HepG2 (cell line): ENCODE results near the gene VAC14. TPM values are rescaled to one million over a fixed set of nuclear protein-coding genes. Genes with fewer than 3 reads are reported as not detected.
A peak's percentile ranks its signal among the peaks of the same experiment; 100 is the strongest.

Experiments
- ATF7-NPFF ChIP-seq: sonication (generic); formaldehyde crosslinking; IDR thresholded peaks from 2 replicates; pipeline ENCODE4 v1.8.1; 2023; ENCODE audit warnings: mild to moderate bottlenecking, low read depth, missing genetic modification reagents, moderate library complexity
- CBX2 ChIP-seq, 2 experiments: fragments of 200-600 bp in 1 of 2; sonication (generic); formaldehyde crosslinking in 1 of 2; IDR thresholded peaks; 2 replicates each; pipeline versions ENCODE4 v1.7.0 to v1.8.1; 2018 to 2022; ENCODE audit warnings: low read depth in 2 of 2, low read length in 1 of 2, mild to moderate bottlenecking in 1 of 2, missing genetic modification reagents in 1 of 2
- DNMT1 ChIP-seq: sonication (generic); formaldehyde crosslinking; IDR thresholded peaks from 2 replicates; pipeline ENCODE4 v1.5.1; 2020; ENCODE audit warnings: mild to moderate bottlenecking, missing genetic modification reagents
- GABPB1 ChIP-seq: IDR thresholded peaks from 2 replicates; pipeline ENCODE4 v1.6.1; 2016; ENCODE audit warnings: mild to moderate bottlenecking, missing genetic modification reagents, moderate library complexity, missing compliant biosample characterization
- KAT8 ChIP-seq: IDR thresholded peaks from 2 replicates; pipeline ENCODE4 v1.6.1; 2016; ENCODE audit warnings: missing genetic modification reagents, missing compliant biosample characterization
- MZF1 ChIP-seq: sonication (generic); formaldehyde crosslinking; IDR thresholded peaks from 2 replicates; pipeline ENCODE4 v1.8.1; 2023; ENCODE audit warnings: mild to moderate bottlenecking, missing genetic modification reagents, borderline replicate concordance
- PAWR ChIP-seq: sonication (generic); formaldehyde crosslinking; IDR thresholded peaks from 2 replicates; pipeline ENCODE4 v1.4.0; 2020; ENCODE audit warnings: missing genetic modification reagents, mild to moderate bottlenecking, borderline replicate concordance
- SMAD9 ChIP-seq: sonication (generic); formaldehyde crosslinking; IDR thresholded peaks from 2 replicates; pipeline ENCODE4 v1.5.1; 2020; ENCODE audit warnings: mild to moderate bottlenecking, missing genetic modification reagents
- SOX13 ChIP-seq, 3 experiments: fragments of 450-650 bp in 1 of 3; sonication (generic) in 1 of 3; formaldehyde crosslinking in 1 of 3; IDR thresholded peaks in 2 of 3; conservative IDR thresholded peaks in 1 of 3; 2 replicates each; pipeline versions ENCODE4 v1.5.0 to v1.6.1; 2016 to 2020; ENCODE audit warnings: antibody characterized with exemption in 1 of 3, mild to moderate bottlenecking in 1 of 3, missing compliant biosample characterization in 1 of 3, missing genetic modification reagents in 1 of 3, moderate library complexity in 1 of 3
- polyA plus RNA-seq, 8 experiments: library from polyadenylated mRNA; depleted of rRNA in 3 of 8; stranded (reverse) in 7 of 8; unstranded in 1 of 8; fragments of >200 nt; fragmentation: Illumina TruSeq in 4 of 8; extraction: Trizol in 4 of 8; gene quantifications; 2 replicates each; pipeline versions ENCODE4 v1.2.1 to v1.2.3, GENCODE V29; 2011 to 2016; ENCODE audit warnings: low read depth in 4 of 8, missing spikeins in 1 of 8, mixed read lengths in 1 of 8; ENCODE audit not compliant: insufficient read depth in 1 of 8
- total RNA-seq, 5 experiments: library from RNA; depleted of rRNA; stranded (reverse); fragments of >200 nt; fragmentation: Illumina TruSeq; extraction: Trizol; gene quantifications; 2 replicates each; pipeline ENCODE4 v1.2.3, GENCODE V29; 2016; ENCODE audit warnings: low read depth in 1 of 5
- TF ChIP-seq, protein P1 (sequence below): sonication (generic); formaldehyde crosslinking; IDR thresholded peaks from 2 replicates; pipeline ENCODE4 v1.8.0; 2022; ENCODE audit warnings: missing genetic modification reagents, low read depth, mild to moderate bottlenecking, borderline replicate concordance
- TF ChIP-seq, protein P2 (sequence below), 2 experiments: sonication (generic) in 1 of 2; formaldehyde crosslinking in 1 of 2; IDR thresholded peaks; 2 replicates each; pipeline versions ENCODE4 v1.4.0 to v1.6.1; 2018 to 2020; ENCODE audit warnings: missing genetic modification reagents in 2 of 2, borderline replicate concordance in 1 of 2, low read depth in 1 of 2, mild to moderate bottlenecking in 1 of 2, missing biosample characterization in 1 of 2
- TF ChIP-seq, protein P3 (sequence below): IDR thresholded peaks from 2 replicates; pipeline ENCODE4 v1.6.1; 2018; ENCODE audit warnings: missing genetic modification reagents
- TF ChIP-seq, protein P4 (sequence below): sonication (generic); formaldehyde crosslinking; IDR thresholded peaks from 2 replicates; pipeline ENCODE4; 2020; ENCODE audit warnings: missing genetic modification reagents, mild to moderate bottlenecking, borderline replicate concordance
- TF ChIP-seq, protein P5 (sequence below): sonication (generic); formaldehyde crosslinking; IDR thresholded peaks from 2 replicates; pipeline ENCODE4 v1.9.0; 2021; ENCODE audit warnings: missing genetic modification reagents, borderline replicate concordance
- TF ChIP-seq, protein P6 (sequence below): IDR thresholded peaks from 2 replicates; pipeline ENCODE4 v1.6.1; 2016; ENCODE audit warnings: control low read depth

The VAC14 gene
- total and polyA plus RNA-seq, 2 of the 13 experiments (the other 11 are each of a cell fraction or from before 2014, with no cell fraction given), result 23.5 to 24.6 TPM

DNA sequence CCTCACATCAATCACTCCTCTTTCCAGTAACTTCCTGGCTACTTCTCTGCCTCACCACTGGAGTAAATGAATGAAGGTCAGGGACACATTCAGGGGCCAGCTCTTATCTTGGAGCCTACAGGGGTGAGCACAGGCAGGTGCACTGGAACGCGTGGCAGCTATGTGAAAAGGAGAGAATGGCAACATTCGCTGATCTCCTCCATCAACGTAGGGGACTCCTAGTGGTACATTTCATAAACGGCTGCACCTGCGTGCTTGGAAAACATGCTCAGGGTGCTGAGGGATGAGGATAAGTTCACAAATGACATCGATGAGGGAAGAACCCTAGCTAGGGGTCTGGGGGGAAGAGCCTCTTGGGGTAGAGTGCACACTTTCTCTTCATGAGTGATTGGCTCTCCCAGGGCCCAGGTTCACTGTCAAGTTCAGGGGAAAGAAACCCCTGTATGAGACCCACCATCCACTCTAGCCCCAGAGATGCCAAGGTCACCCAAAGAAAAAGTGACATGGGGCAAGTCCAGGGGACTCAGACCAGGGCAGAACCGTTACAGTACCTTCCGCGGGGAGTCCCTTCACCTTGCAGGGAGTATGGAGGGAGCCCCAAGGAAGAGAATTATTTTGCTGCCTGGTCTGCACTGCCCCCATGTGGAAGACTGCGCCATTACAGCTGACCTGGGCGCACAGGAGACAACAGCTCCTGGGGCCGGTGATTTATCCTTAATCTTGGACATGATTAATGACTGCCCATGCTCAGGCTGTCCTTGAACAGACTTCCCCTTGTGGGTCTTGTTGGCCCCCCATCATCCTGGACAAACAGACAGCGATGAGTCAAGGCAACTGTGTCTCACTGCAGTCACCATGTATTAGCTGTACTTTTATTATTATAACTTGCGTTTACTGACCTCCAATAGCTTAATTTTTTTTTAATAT lies 30.1 kb downstream of the VAC14 start (continued):
- TF ChIP-seq SMAD9 (CRISPR knock-in tag), result 0 out of 2 replicates have a peak, but pooled peaks have one; percentile 38
- TF ChIP-seq DNMT1 (CRISPR knock-in tag), result 0 out of 2 replicates have a peak, but pooled peaks have one; percentile 71
- TF ChIP-seq, protein P1, sequence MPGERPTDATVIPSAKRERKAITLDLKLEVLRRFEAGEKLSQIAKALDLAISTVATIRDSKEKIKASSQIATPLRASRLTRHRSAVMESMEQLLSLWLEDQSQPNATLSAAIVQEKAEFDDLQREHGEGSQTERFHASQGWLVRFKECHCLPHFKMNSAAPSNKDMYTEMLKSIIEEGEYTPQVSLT (CRISPR knock-in tag), result no peak
- TF ChIP-seq GABPB1 (CRISPR knock-in tag), result no peak
- TF ChIP-seq PAWR (CRISPR knock-in tag), result 0 out of 2 replicates have a peak, but pooled peaks have one; percentile 75
- TF ChIP-seq, protein P2, sequence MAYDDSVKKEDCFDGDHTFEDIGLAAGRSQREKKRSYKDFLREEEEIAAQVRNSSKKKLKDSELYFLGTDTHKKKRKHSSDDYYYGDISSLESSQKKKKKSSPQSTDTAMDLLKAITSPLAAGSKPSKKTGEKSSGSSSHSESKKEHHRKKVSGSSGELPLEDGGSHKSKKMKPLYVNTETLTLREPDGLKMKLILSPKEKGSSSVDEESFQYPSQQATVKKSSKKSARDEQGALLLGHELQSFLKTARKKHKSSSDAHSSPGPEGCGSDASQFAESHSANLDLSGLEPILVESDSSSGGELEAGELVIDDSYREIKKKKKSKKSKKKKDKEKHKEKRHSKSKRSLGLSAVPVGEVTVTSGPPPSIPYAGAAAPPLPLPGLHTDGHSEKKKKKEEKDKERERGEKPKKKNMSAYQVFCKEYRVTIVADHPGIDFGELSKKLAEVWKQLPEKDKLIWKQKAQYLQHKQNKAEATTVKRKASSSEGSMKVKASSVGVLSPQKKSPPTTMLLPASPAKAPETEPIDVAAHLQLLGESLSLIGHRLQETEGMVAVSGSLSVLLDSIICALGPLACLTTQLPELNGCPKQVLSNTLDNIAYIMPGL (CRISPR knock-in tag; IDR thresholded peaks at IDR 0.05; ENCODE audit: borderline replicate concordance in 1 of 2, low read depth in 1 of 2), result peak; percentile 46 to 59; a peak in 2 of 4 replicates
- TF ChIP-seq MZF1, result no peak
- TF ChIP-seq ATF7-NPFF (CRISPR knock-in tag), result 0 out of 2 replicates have a peak, but pooled peaks have one; percentile 27
- TF ChIP-seq, protein P3, sequence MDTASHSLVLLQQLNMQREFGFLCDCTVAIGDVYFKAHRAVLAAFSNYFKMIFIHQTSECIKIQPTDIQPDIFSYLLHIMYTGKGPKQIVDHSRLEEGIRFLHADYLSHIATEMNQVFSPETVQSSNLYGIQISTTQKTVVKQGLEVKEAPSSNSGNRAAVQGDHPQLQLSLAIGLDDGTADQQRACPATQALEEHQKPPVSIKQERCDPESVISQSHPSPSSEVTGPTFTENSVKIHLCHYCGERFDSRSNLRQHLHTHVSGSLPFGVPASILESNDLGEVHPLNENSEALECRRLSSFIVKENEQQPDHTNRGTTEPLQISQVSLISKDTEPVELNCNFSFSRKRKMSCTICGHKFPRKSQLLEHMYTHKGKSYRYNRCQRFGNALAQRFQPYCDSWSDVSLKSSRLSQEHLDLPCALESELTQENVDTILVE, result no peak
- TF ChIP-seq KAT8 (CRISPR knock-in tag), result no peak
- TF ChIP-seq, protein P4, sequence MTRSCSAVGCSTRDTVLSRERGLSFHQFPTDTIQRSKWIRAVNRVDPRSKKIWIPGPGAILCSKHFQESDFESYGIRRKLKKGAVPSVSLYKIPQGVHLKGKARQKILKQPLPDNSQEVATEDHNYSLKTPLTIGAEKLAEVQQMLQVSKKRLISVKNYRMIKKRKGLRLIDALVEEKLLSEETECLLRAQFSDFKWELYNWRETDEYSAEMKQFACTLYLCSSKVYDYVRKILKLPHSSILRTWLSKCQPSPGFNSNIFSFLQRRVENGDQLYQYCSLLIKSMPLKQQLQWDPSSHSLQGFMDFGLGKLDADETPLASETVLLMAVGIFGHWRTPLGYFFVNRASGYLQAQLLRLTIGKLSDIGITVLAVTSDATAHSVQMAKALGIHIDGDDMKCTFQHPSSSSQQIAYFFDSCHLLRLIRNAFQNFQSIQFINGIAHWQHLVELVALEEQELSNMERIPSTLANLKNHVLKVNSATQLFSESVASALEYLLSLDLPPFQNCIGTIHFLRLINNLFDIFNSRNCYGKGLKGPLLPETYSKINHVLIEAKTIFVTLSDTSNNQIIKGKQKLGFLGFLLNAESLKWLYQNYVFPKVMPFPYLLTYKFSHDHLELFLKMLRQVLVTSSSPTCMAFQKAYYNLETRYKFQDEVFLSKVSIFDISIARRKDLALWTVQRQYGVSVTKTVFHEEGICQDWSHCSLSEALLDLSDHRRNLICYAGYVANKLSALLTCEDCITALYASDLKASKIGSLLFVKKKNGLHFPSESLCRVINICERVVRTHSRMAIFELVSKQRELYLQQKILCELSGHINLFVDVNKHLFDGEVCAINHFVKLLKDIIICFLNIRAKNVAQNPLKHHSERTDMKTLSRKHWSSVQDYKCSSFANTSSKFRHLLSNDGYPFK (CRISPR knock-in tag), result 0 out of 2 replicates have a peak, but pooled peaks have one; percentile 28
- TF ChIP-seq CBX2 (IDR thresholded peaks at IDR 0.05; ENCODE audit: low read depth, low read length), result no peak
- no peak for TF ChIP-seq CBX2 (CRISPR knock-in tag; IDR thresholded peaks at IDR 0.05; ENCODE audit: low read depth)
- TF ChIP-seq SOX13 (IDR thresholded peaks at IDR 0.05), result no peak
- TF ChIP-seq SOX13 (CRISPR knock-in tag; conservative IDR thresholded peaks at IDR 0.05 in 1 of 2, IDR thresholded peaks at IDR 0.05 in 1 of 2), result peak in 1 of 2 experiments; percentile 9; a peak in 1 of 4 replicates
- TF ChIP-seq, protein P5, sequence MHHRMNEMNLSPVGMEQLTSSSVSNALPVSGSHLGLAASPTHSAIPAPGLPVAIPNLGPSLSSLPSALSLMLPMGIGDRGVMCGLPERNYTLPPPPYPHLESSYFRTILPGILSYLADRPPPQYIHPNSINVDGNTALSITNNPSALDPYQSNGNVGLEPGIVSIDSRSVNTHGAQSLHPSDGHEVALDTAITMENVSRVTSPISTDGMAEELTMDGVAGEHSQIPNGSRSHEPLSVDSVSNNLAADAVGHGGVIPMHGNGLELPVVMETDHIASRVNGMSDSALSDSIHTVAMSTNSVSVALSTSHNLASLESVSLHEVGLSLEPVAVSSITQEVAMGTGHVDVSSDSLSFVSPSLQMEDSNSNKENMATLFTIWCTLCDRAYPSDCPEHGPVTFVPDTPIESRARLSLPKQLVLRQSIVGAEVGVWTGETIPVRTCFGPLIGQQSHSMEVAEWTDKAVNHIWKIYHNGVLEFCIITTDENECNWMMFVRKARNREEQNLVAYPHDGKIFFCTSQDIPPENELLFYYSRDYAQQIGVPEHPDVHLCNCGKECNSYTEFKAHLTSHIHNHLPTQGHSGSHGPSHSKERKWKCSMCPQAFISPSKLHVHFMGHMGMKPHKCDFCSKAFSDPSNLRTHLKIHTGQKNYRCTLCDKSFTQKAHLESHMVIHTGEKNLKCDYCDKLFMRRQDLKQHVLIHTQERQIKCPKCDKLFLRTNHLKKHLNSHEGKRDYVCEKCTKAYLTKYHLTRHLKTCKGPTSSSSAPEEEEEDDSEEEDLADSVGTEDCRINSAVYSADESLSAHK (CRISPR knock-in tag), result no peak
- TF ChIP-seq, protein P6, sequence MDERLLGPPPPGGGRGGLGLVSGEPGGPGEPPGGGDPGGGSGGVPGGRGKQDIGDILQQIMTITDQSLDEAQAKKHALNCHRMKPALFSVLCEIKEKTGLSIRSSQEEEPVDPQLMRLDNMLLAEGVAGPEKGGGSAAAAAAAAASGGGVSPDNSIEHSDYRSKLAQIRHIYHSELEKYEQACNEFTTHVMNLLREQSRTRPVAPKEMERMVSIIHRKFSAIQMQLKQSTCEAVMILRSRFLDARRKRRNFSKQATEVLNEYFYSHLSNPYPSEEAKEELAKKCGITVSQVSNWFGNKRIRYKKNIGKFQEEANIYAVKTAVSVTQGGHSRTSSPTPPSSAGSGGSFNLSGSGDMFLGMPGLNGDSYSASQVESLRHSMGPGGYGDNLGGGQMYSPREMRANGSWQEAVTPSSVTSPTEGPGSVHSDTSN, result peak; percentile 9; the same call in 1 of the 2 replicates
